Activated T-cell treated with anti-CD3 and anti-CD28 coated beads for 4 hours (primary cell): ENCODE data around the gene GGPS1.
"Not testable (repeated sequence)": the region's sequence is repeated elsewhere in the genome, so short reads cannot be mapped to it uniquely, and the experiment has no call there.

Source experiments
- DNase-seq: peaks from one replicate; pipeline ENCODE4 v3.0.0-alpha.2; 2020

Gene GGPS1

GRCh38 chr1:235342471-235342870 lies 14.1 kb downstream of the GGPS1 start:
- no peak for DNase-seq

GRCh38 chr1:235343726-235344125 lies 15.4 kb downstream of the GGPS1 start:
- DNase-seq = no peak

GRCh38 chr1:235351441-235351840 lies 23.1 kb downstream of the GGPS1 start:
- DNase-seq = no peak

GRCh38 chr1:235351898-235352297 lies 23.5 kb downstream of the GGPS1 start:
- DNase-seq = no peak

GRCh38 chr1:235357485-235358373 lies 29.4 kb downstream of the GGPS1 start:
- no peak for DNase-seq

GRCh38 chr1:235358899-235359298 lies 30.5 kb downstream of the GGPS1 start:
- no peak for DNase-seq

GRCh38 chr1:235364189-235364588 lies 35.8 kb downstream of the GGPS1 start:
- DNase-seq = not testable (repeated sequence)

GRCh38 chr1:235366286-235366685 lies 37.9 kb downstream of the GGPS1 start:
- DNase-seq = no peak

- DNase-seq = peak; percentile 67
These were observed 38.9 kb downstream of the GGPS1 start, which contains the start of gene TBCE for GRCh38 chr1:235367000-235367908. TSS of gene TBCE (plus strand) at chr1:235367427. CDS start at chr1:235380050, 12,623 bp downstream.

GRCh38 chr1:235368428-235368827 lies 40.1 kb downstream of the GGPS1 start:
- DNase-seq = no peak

- no peak for DNase-seq
These were observed 41.4 kb downstream of the GGPS1 start for GRCh38 chr1:235369802-235370201.

- DNase-seq = no peak
These were observed 47.7 kb downstream of the GGPS1 start for GRCh38 chr1:235375919-235376605.

- not testable (repeated sequence) for DNase-seq
These were observed 49.9 kb downstream of the GGPS1 start for GRCh38 chr1:235378134-235378735.

GRCh38 chr1:235381955-235382739 lies 53.8 kb downstream of the GGPS1 start:
- DNase-seq = not testable (repeated sequence)

- not testable (repeated sequence) for DNase-seq
These were observed 57.3 kb downstream of the GGPS1 start for GRCh38 chr1:235385633-235386032.

GRCh38 chr1:235391874-235392273 lies 63.5 kb downstream of the GGPS1 start:
- DNase-seq = no peak
